NK-92 (cell line): ENCODE results near the gene ETFA.

Source experiments
- DNase-seq: peaks from one replicate; lab custom pipeline; 2025; ENCODE audit not compliant: unreplicated experiment; lab: John Stamatoyannopoulos, UW

The ETFA gene

GRCh38 chr15:76198456-76199105 is 112.7 kb downstream of the ETFA start:
- DNase-seq = no peak

DNA sequence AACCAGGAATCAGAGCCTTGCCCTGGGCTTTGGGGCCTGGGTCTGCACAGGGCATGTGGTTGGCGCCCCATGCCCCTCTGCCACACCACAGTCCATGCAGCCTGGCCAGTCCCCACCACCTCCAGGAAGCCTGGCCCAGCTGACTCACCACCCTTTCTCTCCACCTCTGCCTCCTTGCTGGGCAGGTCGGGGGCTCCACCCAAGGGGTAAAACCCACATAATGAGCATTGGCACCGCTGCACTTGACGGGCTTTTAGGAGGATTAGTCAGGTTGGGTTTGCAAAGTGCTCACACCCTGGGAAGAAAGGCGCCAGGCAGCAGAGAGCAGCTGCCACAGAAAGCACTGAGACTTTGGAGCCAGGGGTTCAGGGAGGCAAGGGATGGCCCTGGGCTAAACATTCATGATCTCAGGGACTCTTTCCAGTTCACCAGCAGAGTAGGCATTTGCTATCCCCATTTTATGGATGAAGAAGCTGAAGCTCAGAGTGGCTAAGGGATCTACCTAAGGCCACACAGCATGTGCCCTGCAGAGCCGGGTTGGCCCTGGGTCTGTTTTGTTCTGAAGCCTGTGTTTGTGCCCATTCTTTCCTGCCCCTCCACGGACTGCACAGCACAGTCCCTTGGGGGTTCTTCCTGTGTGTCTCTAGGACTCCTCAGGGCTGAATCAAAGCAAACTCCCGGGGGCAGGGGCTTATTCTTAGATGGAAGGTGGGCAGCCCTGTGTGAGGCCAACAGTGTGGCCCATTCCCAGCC is 113.4 kb downstream of the ETFA start:
- no peak for DNase-seq

GRCh38 chr15:76196269-76197231 is 114.7 kb downstream of the ETFA start:
- DNase-seq = no peak

GRCh38 chr15:76195506-76196268 is 115.6 kb downstream of the ETFA start:
- no peak for DNase-seq

GRCh38 chr15:76193934-76194333 is 117.3 kb downstream of the ETFA start:
- DNase-seq = no peak

DNA sequence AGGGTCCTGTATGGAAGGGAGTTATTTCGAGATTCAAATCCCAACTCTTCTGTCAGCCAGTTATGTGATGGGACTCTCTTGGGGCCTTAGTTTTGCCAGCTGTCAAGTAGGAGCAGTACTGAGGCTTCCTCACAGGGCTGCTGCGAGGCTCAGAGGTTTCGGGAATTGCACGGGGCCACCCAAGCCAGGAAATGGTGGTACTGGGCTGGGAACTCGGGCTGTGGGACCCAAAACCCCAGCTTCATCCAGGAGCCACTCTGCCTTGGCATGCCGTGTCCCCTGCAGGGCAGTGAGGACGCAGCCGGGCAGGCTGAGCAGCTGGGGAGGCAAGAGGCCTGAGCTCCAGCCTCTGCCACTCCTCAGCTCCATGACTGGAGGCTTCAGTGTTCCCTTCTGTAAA is 118.6 kb downstream of the ETFA start:
- no peak for DNase-seq

DNA sequence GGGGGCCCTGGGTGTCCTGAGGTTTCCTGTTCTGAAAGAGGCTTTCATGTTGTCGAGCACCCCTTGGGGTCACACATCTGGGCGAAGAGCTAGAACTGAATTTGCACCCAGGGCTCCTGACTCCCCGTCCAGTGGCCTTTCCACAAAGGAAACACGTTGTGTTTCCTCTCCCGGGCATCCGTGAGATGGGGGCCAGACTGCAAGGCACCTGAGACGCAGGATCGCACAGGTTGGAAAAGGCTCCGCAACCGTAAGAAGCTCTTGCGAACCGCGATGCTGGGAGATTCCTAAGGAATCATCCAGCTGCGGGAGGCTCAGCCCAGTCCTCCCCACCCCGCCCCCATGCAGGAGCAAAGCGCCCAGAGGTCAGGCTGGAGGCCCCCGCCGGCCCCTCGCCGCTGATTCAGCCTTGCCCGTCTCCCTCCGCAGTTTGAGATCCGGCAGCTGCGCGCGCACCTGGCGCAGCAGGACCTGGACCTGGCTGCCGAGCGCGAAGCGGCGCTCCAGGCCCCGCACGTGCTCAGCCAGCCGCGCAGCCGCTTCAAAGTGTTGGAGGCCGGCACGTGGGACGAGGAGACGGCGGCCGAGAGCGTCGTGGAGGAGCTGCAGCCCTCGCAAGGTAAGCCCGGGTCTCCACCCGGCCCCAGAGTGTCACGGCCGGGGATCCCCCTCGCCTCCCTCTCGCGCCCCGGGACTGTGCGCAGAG is 119.6 kb downstream of the ETFA start:
- DNase-seq = no peak

DNA sequence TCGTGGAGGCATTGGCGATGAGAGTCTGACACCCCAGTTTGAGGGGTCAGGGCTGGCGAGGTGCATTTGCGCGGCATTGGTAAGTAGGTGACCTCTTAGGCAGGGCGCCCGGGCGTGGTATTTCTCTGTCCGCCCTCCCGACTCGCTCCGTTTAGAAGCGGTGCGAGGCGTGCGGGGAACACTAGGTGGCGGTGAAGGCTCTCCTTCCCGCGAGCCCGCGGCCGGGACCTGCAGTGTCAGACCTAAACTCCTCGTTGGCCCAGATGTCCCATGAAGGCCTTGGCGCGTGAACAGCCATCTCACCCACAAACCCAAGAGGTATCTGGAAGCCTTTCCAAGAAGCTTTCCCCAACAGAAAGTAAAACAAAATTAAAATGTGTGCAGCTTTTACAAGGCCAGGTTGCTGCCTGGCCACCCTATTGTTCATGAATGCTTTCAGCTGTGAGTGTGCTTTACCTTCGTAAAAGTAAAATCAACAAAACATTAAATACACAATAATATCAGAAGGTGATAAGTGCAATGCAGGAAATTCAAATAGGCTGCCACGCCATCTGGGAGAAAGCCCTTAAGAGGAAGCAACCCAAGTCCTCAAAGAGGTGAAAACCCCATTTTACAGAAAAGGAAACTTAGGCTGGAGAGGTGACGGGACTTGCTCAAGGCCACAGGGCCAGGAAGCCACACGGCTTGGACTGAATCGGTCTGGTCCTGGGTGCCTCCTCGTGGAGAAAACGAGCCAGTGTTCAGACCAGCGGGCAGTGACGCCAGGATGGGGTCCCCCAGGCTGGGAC is 120.3 kb downstream of the ETFA start:
- no peak for DNase-seq

GRCh38 chr15:76190070-76190564 is 121.2 kb downstream of the ETFA start:
- DNase-seq = no peak

- no peak for DNase-seq
These were observed 122.2 kb downstream of the ETFA start for GRCh38 chr15:76189106-76189505.

DNA sequence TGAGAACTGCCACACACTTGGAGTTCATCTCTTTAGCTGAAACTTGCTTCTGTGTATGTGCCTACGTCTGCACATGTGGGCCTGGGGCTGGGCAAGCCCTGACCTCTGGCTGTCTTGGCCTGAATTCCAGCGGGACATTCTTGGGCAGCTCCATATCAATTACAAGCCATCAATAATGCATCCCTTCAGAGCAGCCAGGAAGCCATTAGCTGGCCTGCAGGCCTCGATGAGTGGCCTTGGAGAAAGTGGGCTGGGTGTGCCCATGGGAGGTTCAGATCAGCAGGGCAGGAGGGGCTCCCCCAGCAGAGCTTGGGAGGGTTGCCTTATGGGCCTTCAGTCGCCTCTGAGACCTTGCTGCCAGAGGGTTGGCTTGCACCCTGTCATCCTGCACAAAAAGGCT is 124.1 kb downstream of the ETFA start:
- DNase-seq = no peak

DNA sequence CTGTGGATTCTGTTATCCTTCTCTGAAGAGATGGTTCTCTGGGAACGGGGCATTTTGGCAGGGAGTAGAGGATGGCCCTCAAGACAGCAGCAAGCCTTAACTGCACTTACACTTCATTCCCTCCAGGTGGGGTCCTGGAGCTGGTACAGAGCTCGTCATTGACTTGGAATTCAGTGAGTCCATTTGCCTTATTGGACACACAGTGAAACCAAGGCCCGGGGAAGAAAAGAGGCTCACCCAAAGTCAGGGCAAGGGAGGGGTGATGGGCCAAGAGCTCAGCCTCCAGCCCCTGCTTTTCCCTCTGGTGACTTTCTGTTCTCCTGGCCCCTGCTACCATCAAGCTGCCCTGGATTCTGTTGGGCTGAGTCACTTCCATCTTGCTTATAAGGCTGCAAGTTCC is 125.6 kb downstream of the ETFA start:
- DNase-seq = no peak

DNA sequence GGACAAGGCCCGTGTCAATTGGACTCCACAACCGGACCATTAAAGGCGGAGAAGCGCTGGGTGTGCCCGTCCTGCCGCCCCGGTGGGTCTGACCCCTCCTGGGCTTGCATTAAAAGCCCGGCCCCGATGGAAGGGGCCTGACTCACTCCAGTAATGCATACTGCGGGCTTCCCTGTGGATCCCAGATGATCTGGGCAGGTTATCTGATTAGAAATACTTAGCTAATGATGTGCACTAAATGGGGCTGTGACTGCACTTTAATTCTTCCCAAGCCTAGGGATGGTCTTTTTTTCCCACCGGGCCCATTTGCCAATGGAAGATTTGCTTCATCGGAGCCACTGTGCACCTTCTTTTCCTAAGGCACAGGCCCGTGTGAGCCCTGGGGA is 126.6 kb downstream of the ETFA start:
- no peak for DNase-seq

DNA sequence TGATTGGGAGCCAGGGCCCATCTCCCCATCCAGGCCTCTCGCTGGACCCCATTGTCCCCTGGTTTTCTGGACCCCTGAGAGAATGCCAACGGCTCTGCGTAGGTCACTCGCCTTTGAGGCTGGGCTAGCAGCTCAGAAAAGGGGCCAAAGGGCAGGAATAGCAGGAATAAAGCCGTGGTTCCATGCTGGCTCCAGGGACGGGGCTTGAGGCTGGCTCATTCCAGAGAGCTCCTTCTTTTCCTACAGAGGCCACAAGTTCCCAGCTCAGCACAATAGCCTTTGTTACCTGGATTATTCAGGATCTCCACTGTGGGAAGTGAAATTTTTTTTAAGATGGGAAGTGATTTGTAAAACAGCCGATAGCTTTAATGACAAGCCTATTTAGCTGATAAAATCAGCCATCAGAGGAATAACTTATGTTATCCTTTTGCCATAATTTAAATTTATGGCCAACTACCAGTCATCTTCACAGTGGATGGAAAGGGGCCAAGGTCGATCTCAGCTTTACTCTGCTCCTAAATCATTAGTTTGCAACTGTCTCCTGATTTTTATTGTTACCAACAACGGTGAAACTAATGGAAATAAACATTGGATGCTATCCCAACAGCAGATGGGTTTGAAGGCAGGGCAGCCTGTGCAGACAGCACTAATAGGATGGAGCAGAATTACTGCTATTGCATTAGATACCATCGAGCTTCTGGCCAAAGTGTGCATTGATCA is 127.2 kb downstream of the ETFA start:
- DNase-seq = no peak

DNA sequence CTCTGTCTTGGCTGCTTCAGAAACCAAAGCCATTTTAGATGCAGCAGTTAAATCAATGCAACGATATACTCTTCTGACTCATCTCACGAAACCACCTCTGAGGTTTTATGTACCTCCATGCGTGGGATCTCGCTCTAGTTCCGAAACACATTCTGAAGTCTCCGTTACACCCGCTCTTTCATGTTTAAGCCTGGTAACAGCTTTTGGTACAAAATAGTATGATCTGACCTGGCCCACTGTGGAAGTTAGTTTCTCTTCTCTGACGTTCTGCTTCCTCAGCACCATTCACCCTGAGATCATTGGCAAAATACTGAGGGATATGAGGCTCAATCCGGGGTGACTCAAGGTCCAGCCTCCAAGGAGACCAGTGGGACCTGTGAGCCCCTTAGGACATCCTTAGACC is 129.6 kb downstream of the ETFA start:
- no peak for DNase-seq

- DNase-seq = no peak
These were observed 130.9 kb downstream of the ETFA start for GRCh38 chr15:76180321-76180720.

- no peak for DNase-seq
These were observed 132.2 kb downstream of the ETFA start for GRCh38 chr15:76179023-76179422.

GRCh38 chr15:76178296-76179000 is 132.8 kb downstream of the ETFA start:
- DNase-seq = no peak
